GM19463 (cell line): Measurements from ENCODE around the gene WWTR1.

ENCODE experiments used
- ATAC-seq: cut with Tn5 transposase; IDR thresholded peaks from one replicate; pipeline ENCODE4 v1.9.1; 2021; ENCODE audit warnings: mild to moderate bottlenecking, moderate library complexity; ENCODE audit not compliant: unreplicated experiment

Gene WWTR1

GRCh38 chr3:149572796-149573414 lies 84.9 kb downstream of the WWTR1 start:
- ATAC-seq, result no peak

- no peak for ATAC-seq
These were observed 86.4 kb downstream of the WWTR1 start for GRCh38 chr3:149571381-149571780.

GRCh38 chr3:149570016-149570415 lies 87.8 kb downstream of the WWTR1 start:
- ATAC-seq, result no peak

GRCh38 chr3:149567381-149567780 lies 90.4 kb downstream of the WWTR1 start:
- no peak for ATAC-seq

GRCh38 chr3:149566292-149566975 lies 91.4 kb downstream of the WWTR1 start:
- no peak for ATAC-seq

GRCh38 chr3:149564079-149564478 lies 93.7 kb downstream of the WWTR1 start:
- ATAC-seq, result no peak

GRCh38 chr3:149563114-149563513 lies 94.7 kb downstream of the WWTR1 start:
- no peak for ATAC-seq

- no peak for ATAC-seq
These were observed 97.2 kb downstream of the WWTR1 start for GRCh38 chr3:149560617-149561016.

- ATAC-seq, result no peak
These were observed 97.8 kb downstream of the WWTR1 start for GRCh38 chr3:149560001-149560400.

- ATAC-seq, result no peak
These were observed 98.3 kb downstream of the WWTR1 start for GRCh38 chr3:149559525-149559924.

- ATAC-seq, result no peak
These were observed 101.9 kb downstream of the WWTR1 start for GRCh38 chr3:149555927-149556326.

- ATAC-seq, result no peak
These were observed 103.0 kb downstream of the WWTR1 start for GRCh38 chr3:149554826-149555225.

- ATAC-seq, result no peak
These were observed 103.9 kb downstream of the WWTR1 start for GRCh38 chr3:149553781-149554451.

- ATAC-seq, result no peak
These were observed 105.1 kb downstream of the WWTR1 start for GRCh38 chr3:149552700-149553099.

- no peak for ATAC-seq
These were observed 106.3 kb downstream of the WWTR1 start for GRCh38 chr3:149551500-149551899.

- no peak for ATAC-seq
These were observed 109.2 kb downstream of the WWTR1 start for GRCh38 chr3:149548669-149549065.

- no peak for ATAC-seq
These were observed 109.7 kb downstream of the WWTR1 start for GRCh38 chr3:149547954-149548668.

- no peak for ATAC-seq
These were observed 110.4 kb downstream of the WWTR1 start for GRCh38 chr3:149547413-149547812.

- ATAC-seq, result no peak
These were observed 112.8 kb downstream of the WWTR1 start for GRCh38 chr3:149545049-149545448.

- ATAC-seq, result no peak
These were observed 115.2 kb downstream of the WWTR1 start for GRCh38 chr3:149542375-149543312.
